DND-41 (cell line): ENCODE measurements around the gene IL11RA.

Experiments
- ATAC-seq: fragments of 200-7000 bp; cut with Tn5 transposase; 3 replicates; pipeline ENCODE4 v1.9.1; 2021; ENCODE audit warnings: low read depth; ENCODE audit not compliant: insufficient read depth
- DNase-seq: peaks from one replicate; pipeline ENCODE4 v3.0.0-alpha.2; 2020
- H2AFZ ChIP-seq: 2 replicates; pipeline ENCODE4 v1.6.0; 2012; ENCODE audit warnings: low read depth, low read length
- H3K27ac ChIP-seq: 2 replicates; pipeline ENCODE4 v1.5.1; 2012; ENCODE audit warnings: low read length, inconsistent platforms
- H3K27me3 ChIP-seq: fragments of 200-600 bp; sonication (generic); 2 replicates; pipeline ENCODE4 v1.6.0; 2012; ENCODE audit warnings: low read length, mild to moderate bottlenecking, inconsistent platforms; ENCODE audit not compliant: insufficient read depth, poor library complexity
- H3K36me3 ChIP-seq: 2 replicates; pipeline ENCODE4 v1.5.1; 2012; ENCODE audit warnings: low read length, inconsistent platforms; ENCODE audit not compliant: insufficient read depth
- H3K4me1 ChIP-seq: 2 replicates; pipeline ENCODE4 v1.5.1; 2012; ENCODE audit warnings: mild to moderate bottlenecking, low read length; ENCODE audit not compliant: insufficient read depth
- H3K4me2 ChIP-seq: 2 replicates; pipeline ENCODE4 v1.6.0; 2012; ENCODE audit warnings: mild to moderate bottlenecking, moderate library complexity, low read length, inconsistent platforms; ENCODE audit not compliant: insufficient read depth
- H3K4me3 ChIP-seq, 2 experiments: fragments of 200-600 bp in 1 of 2; shearing (Covaris generic) in 1 of 2; 2 replicates each; pipeline ENCODE4 v1.5.1; 2012 to 2016; ENCODE audit warnings: inconsistent platforms in 2 of 2, low read length in 2 of 2, mild to moderate bottlenecking in 2 of 2, low read depth in 1 of 2, moderate library complexity in 1 of 2
- H3K79me2 ChIP-seq: 2 replicates; pipeline ENCODE4 v1.6.0; 2012; ENCODE audit warnings: low read length, inconsistent platforms; ENCODE audit not compliant: insufficient read depth
- H3K9ac ChIP-seq: 2 replicates; pipeline ENCODE4 v1.6.0; 2012; ENCODE audit warnings: low read depth, mild to moderate bottlenecking, inconsistent platforms, low read length, moderate library complexity
- H3K9me3 ChIP-seq: 2 replicates; pipeline ENCODE4 v1.5.1; 2012; ENCODE audit warnings: low read length, moderate library complexity, mild to moderate bottlenecking, inconsistent platforms; ENCODE audit not compliant: insufficient read depth, severe bottlenecking
- H4K20me1 ChIP-seq: 2 replicates; pipeline ENCODE4 v1.6.0; 2012; ENCODE audit warnings: low read length; ENCODE audit not compliant: insufficient read depth
- CTCF ChIP-seq: IDR thresholded peaks from 2 replicates; pipeline ENCODE4 v1.5.1; 2012; ENCODE audit warnings: borderline replicate concordance, low read length, moderate library complexity, mild to moderate bottlenecking; ENCODE audit not compliant: poor library complexity, severe bottlenecking; ENCODE audit errors: extremely low read depth
- EZH2 ChIP-seq: IDR thresholded peaks from 3 replicates; pipeline ENCODE4 v1.6.1; 2012; ENCODE audit warnings: borderline replicate concordance, low read depth, mild to moderate bottlenecking, moderate library complexity, low read length, inconsistent platforms; ENCODE audit not compliant: severe bottlenecking

IL11RA gene

GRCh38 chr9:34606905-34607304 lies 45.1 kb upstream of the IL11RA start:
- no peaks in the 10 kb centered on the region for H3K9me3 ChIP-seq
- H3K27me3 ChIP-seq = no peaks in the 10 kb centered on the region
- no peak for TF ChIP-seq EZH2
- TF ChIP-seq CTCF = no peak
- H3K36me3 ChIP-seq = peaks cover 3% of the 10 kb centered on the region; the same call in 1 of the 2 replicates
- peaks cover 11% of the 10 kb centered on the region for H3K79me2 ChIP-seq
- H3K4me2 ChIP-seq = no peak overlapping the region
- no peak overlapping the region for H3K9ac ChIP-seq
- ATAC-seq (no peak), DNase-seq (no peak)
- no peak overlapping the region for H3K27ac ChIP-seq
- no peak overlapping the region for H2AFZ ChIP-seq
- no peak overlapping the region for H3K4me3 ChIP-seq
- H3K4me1 ChIP-seq = peaks cover 14% of the 10 kb centered on the region
- H4K20me1 ChIP-seq = no peaks in the 10 kb centered on the region; the same call in 1 of the 2 replicates

- Histone ChIP-seq H3K4me1 (peaks cover 17% of the 10 kb centered on the region), H3K9ac (no peak overlapping the region), H3K4me2 (no peak overlapping the region), H3K9me3 (no peaks in the 10 kb centered on the region), H3K4me3 (no peak overlapping the region), H3K27ac (no peak overlapping the region), H2AFZ (no peak overlapping the region), H3K79me2 (peaks cover 11% of the 10 kb centered on the region), H3K36me3 (peaks cover 3% of the 10 kb centered on the region; the same call in 1 of the 2 replicates), H4K20me1 (no peaks in the 10 kb centered on the region; the same call in 1 of the 2 replicates), H3K27me3 (no peaks in the 10 kb centered on the region)
- ATAC-seq (no peak), DNase-seq (no peak)
- TF ChIP-seq CTCF = no peak
- TF ChIP-seq EZH2 = no peak
These were observed 44.7 kb upstream of the IL11RA start for GRCh38 chr9:34607331-34607730.

GRCh38 chr9:34610434-34611206 lies 41.4 kb upstream of the IL11RA start:
- peak overlapping the region; percentile 58 to 96; a peak in 3 of 4 replicates for H3K4me3 ChIP-seq
- no peaks in the 10 kb centered on the region for H4K20me1 ChIP-seq
- H3K36me3 ChIP-seq = peaks cover 10% of the 10 kb centered on the region
- H3K79me2 ChIP-seq = peaks cover 11% of the 10 kb centered on the region
- H3K27ac ChIP-seq = peak overlapping the region; percentile 77
- no peak for DNase-seq
- no peaks in the 10 kb centered on the region for H3K27me3 ChIP-seq
- ATAC-seq = no peak
- peaks cover 27% of the 10 kb centered on the region for H3K4me1 ChIP-seq
- H2AFZ ChIP-seq = no peak overlapping the region
- no peaks in the 10 kb centered on the region for H3K9me3 ChIP-seq
- H3K4me2 ChIP-seq = peak overlapping the region; percentile 96
- H3K9ac ChIP-seq = peak overlapping the region; percentile 79
- TF ChIP-seq EZH2 (no peak), CTCF (no peak)
